ENCODE results near the gene SMIM26. TPM values are rescaled to one million over a fixed set of nuclear protein-coding genes. Genes with fewer than 3 reads are reported as not detected.

SMIM26 gene
- total RNA-seq, 1 donor from 2014 or later, result 55.7 TPM

- Mint-ChIP-seq H3K9me3 (ENCODE audit: unreplicated experiment) (peaks cover 6% of the 10 kb centered on the region), H3K27ac (ENCODE audit: unreplicated experiment) (no peak overlapping the region), H3K27me3 (ENCODE audit: unreplicated experiment) (no peaks in the 10 kb centered on the region), H3K4me3 (ENCODE audit: unreplicated experiment) (no peak overlapping the region), H3K4me1 (ENCODE audit: unreplicated experiment) (no peaks in the 10 kb centered on the region), H3K36me3 (ENCODE audit: unreplicated experiment) (peaks cover 18% of the 10 kb centered on the region)
- DNase-seq (ENCODE audit: extremely low spot score, unreplicated experiment), result no peak
- TF ChIP-seq, protein P1, sequence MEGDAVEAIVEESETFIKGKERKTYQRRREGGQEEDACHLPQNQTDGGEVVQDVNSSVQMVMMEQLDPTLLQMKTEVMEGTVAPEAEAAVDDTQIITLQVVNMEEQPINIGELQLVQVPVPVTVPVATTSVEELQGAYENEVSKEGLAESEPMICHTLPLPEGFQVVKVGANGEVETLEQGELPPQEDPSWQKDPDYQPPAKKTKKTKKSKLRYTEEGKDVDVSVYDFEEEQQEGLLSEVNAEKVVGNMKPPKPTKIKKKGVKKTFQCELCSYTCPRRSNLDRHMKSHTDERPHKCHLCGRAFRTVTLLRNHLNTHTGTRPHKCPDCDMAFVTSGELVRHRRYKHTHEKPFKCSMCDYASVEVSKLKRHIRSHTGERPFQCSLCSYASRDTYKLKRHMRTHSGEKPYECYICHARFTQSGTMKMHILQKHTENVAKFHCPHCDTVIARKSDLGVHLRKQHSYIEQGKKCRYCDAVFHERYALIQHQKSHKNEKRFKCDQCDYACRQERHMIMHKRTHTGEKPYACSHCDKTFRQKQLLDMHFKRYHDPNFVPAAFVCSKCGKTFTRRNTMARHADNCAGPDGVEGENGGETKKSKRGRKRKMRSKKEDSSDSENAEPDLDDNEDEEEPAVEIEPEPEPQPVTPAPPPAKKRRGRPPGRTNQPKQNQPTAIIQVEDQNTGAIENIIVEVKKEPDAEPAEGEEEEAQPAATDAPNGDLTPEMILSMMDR (IDR thresholded peaks at IDR 0.05), result no peak
These were observed 46.3 kb downstream of the SMIM26 start for GRCh38 chr20:18613553-18613952.

GRCh38 chr20:18614244-18614643 is 47.0 kb downstream of the SMIM26 start:
- no peak overlapping the region for H3K4me3 Mint-ChIP-seq (ENCODE audit: unreplicated experiment)
- DNase-seq (ENCODE audit: extremely low spot score, unreplicated experiment), result no peak
- peaks cover 6% of the 10 kb centered on the region for H3K9me3 Mint-ChIP-seq (ENCODE audit: unreplicated experiment)
- H3K36me3 Mint-ChIP-seq (ENCODE audit: unreplicated experiment), result peaks cover 20% of the 10 kb centered on the region
- no peak overlapping the region for H3K27ac Mint-ChIP-seq (ENCODE audit: unreplicated experiment)
- no peaks in the 10 kb centered on the region for H3K27me3 Mint-ChIP-seq (ENCODE audit: unreplicated experiment)
- H3K4me1 Mint-ChIP-seq (ENCODE audit: unreplicated experiment), result no peaks in the 10 kb centered on the region
- TF ChIP-seq, protein P1 (IDR thresholded peaks at IDR 0.05), result no peak

- H3K9me3 Mint-ChIP-seq (ENCODE audit: unreplicated experiment), result peaks cover 6% of the 10 kb centered on the region
- no peak for DNase-seq (ENCODE audit: extremely low spot score, unreplicated experiment)
- no peaks in the 10 kb centered on the region for H3K27me3 Mint-ChIP-seq (ENCODE audit: unreplicated experiment)
- TF ChIP-seq, protein P1 (IDR thresholded peaks at IDR 0.05), result no peak
- no peak overlapping the region for H3K4me3 Mint-ChIP-seq (ENCODE audit: unreplicated experiment)
- H3K27ac Mint-ChIP-seq (ENCODE audit: unreplicated experiment), result no peak overlapping the region
- no peaks in the 10 kb centered on the region for H3K4me1 Mint-ChIP-seq (ENCODE audit: unreplicated experiment)
- H3K36me3 Mint-ChIP-seq (ENCODE audit: unreplicated experiment), result peaks cover 16% of the 10 kb centered on the region
These were observed 47.9 kb downstream of the SMIM26 start for GRCh38 chr20:18615020-18615650.

Other genes with a start within 250 kb of the SMIM26 start
- gene DZANK1, start 100.4 kb upstream of the SMIM26 start, total RNA-seq, result 1.9 and 2.4 TPM in 2 replicates
- gene POLR3F, start 100.0 kb upstream of the SMIM26 start, total RNA-seq, result 9.4 and 9.5 TPM in 2 replicates
- gene RBBP9, start 70.2 kb upstream of the SMIM26 start, total RNA-seq, result 12.7 and 14.3 TPM in 2 replicates
- 30.5 and 36.8 TPM in 2 replicates for gene SEC23B, start 59.5 kb upstream of the SMIM26 start, total RNA-seq
- gene DTD1, start 20.6 kb downstream of the SMIM26 start, total RNA-seq, result 21.5 and 26.2 TPM in 2 replicates
- gene SCP2D1, start 246.4 kb downstream of the SMIM26 start, total RNA-seq, result not detected in 2 replicates

All from osteocyte (in vitro differentiated cells).